DND-41 (cell line): ENCODE data around the gene PRKCZ.

Experiments used
- ATAC-seq: fragments of 200-7000 bp; cut with Tn5 transposase; 3 replicates; pipeline ENCODE4 v1.9.1; 2021; ENCODE audit warnings: low read depth; ENCODE audit not compliant: insufficient read depth
- DNase-seq: peaks from one replicate; pipeline ENCODE4 v3.0.0-alpha.2; 2020
- H2AFZ ChIP-seq: 2 replicates; pipeline ENCODE4 v1.6.0; 2012; ENCODE audit warnings: low read depth, low read length
- H3K27ac ChIP-seq: 2 replicates; pipeline ENCODE4 v1.5.1; 2012; ENCODE audit warnings: low read length, inconsistent platforms
- H3K27me3 ChIP-seq: fragments of 200-600 bp; sonication (generic); 2 replicates; pipeline ENCODE4 v1.6.0; 2012; ENCODE audit warnings: low read length, mild to moderate bottlenecking, inconsistent platforms; ENCODE audit not compliant: insufficient read depth, poor library complexity
- H3K36me3 ChIP-seq: 2 replicates; pipeline ENCODE4 v1.5.1; 2012; ENCODE audit warnings: low read length, inconsistent platforms; ENCODE audit not compliant: insufficient read depth
- H3K4me1 ChIP-seq: 2 replicates; pipeline ENCODE4 v1.5.1; 2012; ENCODE audit warnings: mild to moderate bottlenecking, low read length; ENCODE audit not compliant: insufficient read depth
- H3K4me2 ChIP-seq: 2 replicates; pipeline ENCODE4 v1.6.0; 2012; ENCODE audit warnings: mild to moderate bottlenecking, moderate library complexity, low read length, inconsistent platforms; ENCODE audit not compliant: insufficient read depth
- H3K4me3 ChIP-seq, 2 experiments: fragments of 200-600 bp in 1 of 2; shearing (Covaris generic) in 1 of 2; 2 replicates each; pipeline ENCODE4 v1.5.1; 2012 to 2016; ENCODE audit warnings: inconsistent platforms in 2 of 2, low read length in 2 of 2, mild to moderate bottlenecking in 2 of 2, low read depth in 1 of 2, moderate library complexity in 1 of 2
- H3K79me2 ChIP-seq: 2 replicates; pipeline ENCODE4 v1.6.0; 2012; ENCODE audit warnings: low read length, inconsistent platforms; ENCODE audit not compliant: insufficient read depth
- H3K9ac ChIP-seq: 2 replicates; pipeline ENCODE4 v1.6.0; 2012; ENCODE audit warnings: low read depth, mild to moderate bottlenecking, inconsistent platforms, low read length, moderate library complexity
- H3K9me3 ChIP-seq: 2 replicates; pipeline ENCODE4 v1.5.1; 2012; ENCODE audit warnings: low read length, moderate library complexity, mild to moderate bottlenecking, inconsistent platforms; ENCODE audit not compliant: insufficient read depth, severe bottlenecking
- H4K20me1 ChIP-seq: 2 replicates; pipeline ENCODE4 v1.6.0; 2012; ENCODE audit warnings: low read length; ENCODE audit not compliant: insufficient read depth
- CTCF ChIP-seq: IDR thresholded peaks from 2 replicates; pipeline ENCODE4 v1.5.1; 2012; ENCODE audit warnings: borderline replicate concordance, low read length, moderate library complexity, mild to moderate bottlenecking; ENCODE audit not compliant: poor library complexity, severe bottlenecking; ENCODE audit errors: extremely low read depth
- EZH2 ChIP-seq: IDR thresholded peaks from 3 replicates; pipeline ENCODE4 v1.6.1; 2012; ENCODE audit warnings: borderline replicate concordance, low read depth, mild to moderate bottlenecking, moderate library complexity, low read length, inconsistent platforms; ENCODE audit not compliant: severe bottlenecking

The PRKCZ gene

GRCh38 chr1:2184531-2184930 is 134.3 kb downstream of the PRKCZ start:
- Histone ChIP-seq H3K4me3 (no peak overlapping the region), H2AFZ (no peak overlapping the region), H3K36me3 (peaks cover 3% of the 10 kb centered on the region), H3K79me2 (no peaks in the 10 kb centered on the region), H3K9me3 (no peaks in the 10 kb centered on the region), H3K4me1 (no peaks in the 10 kb centered on the region), H3K4me2 (no peak overlapping the region), H3K27me3 (no peaks in the 10 kb centered on the region), H3K27ac (no peak overlapping the region), H3K9ac (no peak overlapping the region), H4K20me1 (peaks cover 12% of the 10 kb centered on the region)
- TF ChIP-seq CTCF, result no peak
- ATAC-seq, result no peak
- DNase-seq, result no peak

GRCh38 chr1:2184934-2185333 is 134.7 kb downstream of the PRKCZ start:
- Histone ChIP-seq H3K27me3 (no peaks in the 10 kb centered on the region), H3K36me3 (peaks cover 7% of the 10 kb centered on the region), H2AFZ (no peak overlapping the region), H3K4me1 (no peaks in the 10 kb centered on the region), H3K4me3 (no peak overlapping the region), H3K4me2 (no peak overlapping the region), H3K9me3 (no peaks in the 10 kb centered on the region), H3K9ac (no peak overlapping the region), H4K20me1 (peaks cover 13% of the 10 kb centered on the region), H3K27ac (no peak overlapping the region), H3K79me2 (no peaks in the 10 kb centered on the region)
- no peak for ATAC-seq
- DNase-seq, result no peak
- TF ChIP-seq CTCF (no peak), EZH2 (no peak)

GRCh38 chr1:2185880-2186855 is 136.0 kb downstream of the PRKCZ start:
- Histone ChIP-seq H3K4me3 (no peak overlapping the region), H3K9me3 (no peaks in the 10 kb centered on the region), H3K4me2 (no peak overlapping the region), H3K79me2 (0 out of 2 replicates have a peak, but pooled peaks cover 6% of the 10 kb centered on the region), H3K27me3 (no peaks in the 10 kb centered on the region), H4K20me1 (peaks cover 17% of the 10 kb centered on the region), H3K9ac (no peak overlapping the region), H2AFZ (no peak overlapping the region), H3K27ac (no peak overlapping the region), H3K4me1 (no peaks in the 10 kb centered on the region), H3K36me3 (peaks cover 18% of the 10 kb centered on the region)
- TF ChIP-seq CTCF, result no peak
- TF ChIP-seq EZH2, result no peak
- ATAC-seq, result 0 out of 3 replicates have a peak, but pooled peaks have one; percentile 13
- DNase-seq, result no peak
